NCI-H1436 (cell line): ENCODE data around the gene NT5E.
"Not testable (repeated sequence)": the region's sequence is repeated elsewhere in the genome, so short reads cannot be mapped to it uniquely, and the experiment has no call there.

ENCODE experiments used
- DNase-seq: peaks from one replicate; lab custom pipeline; 2025; lab: John Stamatoyannopoulos, UW

Gene NT5E

DNA sequence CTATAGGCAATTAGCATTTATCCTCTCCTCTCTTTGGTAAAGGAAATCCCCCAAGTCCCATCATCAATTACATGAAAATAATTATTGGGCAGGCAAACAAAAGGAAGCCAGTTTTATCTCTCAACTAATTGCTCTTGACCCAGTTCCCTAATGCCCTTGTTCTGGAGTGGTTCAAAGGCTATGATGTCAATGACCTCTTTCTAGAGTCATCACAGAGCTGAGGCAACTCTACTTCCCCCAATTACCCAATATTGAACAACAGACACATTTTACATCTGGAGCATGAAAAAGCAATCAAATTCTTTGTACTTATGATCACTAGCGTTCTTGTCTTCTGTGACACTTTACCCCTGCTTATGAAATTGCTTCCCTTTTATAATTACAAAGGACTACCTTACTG, 43.5 kb downstream of the NT5E start:
- DNase-seq: no peak

DNA sequence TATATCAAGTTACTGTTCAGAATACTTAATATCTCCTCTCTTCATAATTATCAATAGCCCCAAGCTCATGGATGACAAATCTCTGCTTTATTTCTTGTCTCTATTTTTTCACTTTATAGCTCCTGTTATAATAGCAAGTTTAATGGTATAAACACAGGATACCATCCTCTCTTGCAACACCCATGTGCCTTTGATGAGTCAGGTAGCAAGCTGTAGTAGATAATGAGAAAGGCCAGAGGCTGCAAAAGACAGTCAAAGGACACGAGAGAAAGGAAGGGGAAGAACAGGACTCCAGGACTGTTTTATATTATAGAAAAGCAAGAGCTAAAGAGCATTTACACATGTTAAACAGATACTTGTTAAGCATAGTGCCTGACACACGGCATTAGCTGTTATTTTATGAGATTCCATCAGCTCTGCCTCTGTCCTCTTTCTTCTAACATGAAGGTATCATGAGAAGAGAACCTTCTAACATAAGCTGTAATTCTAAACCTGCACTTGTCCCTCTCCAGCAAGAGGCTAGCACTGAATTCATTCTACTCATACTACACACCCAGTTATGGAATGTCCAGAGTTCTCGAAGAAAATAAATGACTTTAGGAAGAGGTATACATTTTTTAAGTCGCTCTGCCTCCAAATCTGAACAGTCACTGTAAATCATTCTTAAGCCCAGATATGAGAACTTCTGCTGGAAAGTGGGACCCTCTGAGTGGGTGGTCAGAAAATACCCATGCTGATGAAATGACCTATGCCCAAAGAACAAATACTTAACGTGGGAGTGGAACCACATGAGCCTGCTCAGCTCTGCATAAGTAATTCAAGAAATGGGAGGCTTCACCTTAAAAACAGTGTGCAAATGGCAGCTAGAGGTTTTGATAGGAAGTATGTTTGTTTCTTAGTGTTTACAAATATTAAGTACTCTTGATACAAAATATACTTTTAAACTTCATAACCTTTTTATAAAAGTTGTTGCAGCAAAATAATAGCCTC, 45.0 kb downstream of the NT5E start:
- no peak for DNase-seq

DNA sequence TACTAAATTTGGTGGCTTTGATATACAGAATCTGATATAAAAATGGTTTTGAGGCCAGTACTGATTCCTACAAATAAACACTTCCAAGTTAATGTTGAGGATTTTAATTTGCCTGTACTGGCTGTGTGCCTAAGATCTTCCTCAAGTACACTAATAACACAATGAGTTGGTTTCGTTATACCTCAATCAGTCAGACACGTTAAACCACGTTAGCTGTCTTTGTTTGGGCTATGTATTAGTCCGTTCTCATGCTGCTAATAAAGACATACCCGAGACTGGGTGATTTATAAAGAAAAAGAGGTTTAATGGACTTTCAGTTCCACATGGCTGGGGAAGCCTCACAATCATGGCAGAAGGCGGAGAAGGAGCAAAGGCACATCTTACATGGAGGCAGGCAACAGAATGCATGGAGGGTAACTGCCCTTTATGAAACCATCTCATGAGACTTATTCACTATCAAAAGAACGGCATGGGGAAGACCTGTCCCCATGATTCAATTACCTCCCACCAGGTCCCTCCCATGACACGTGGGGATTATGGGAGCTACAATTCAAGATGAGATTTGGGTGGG, 46.2 kb downstream of the NT5E start:
- no peak for DNase-seq

DNA sequence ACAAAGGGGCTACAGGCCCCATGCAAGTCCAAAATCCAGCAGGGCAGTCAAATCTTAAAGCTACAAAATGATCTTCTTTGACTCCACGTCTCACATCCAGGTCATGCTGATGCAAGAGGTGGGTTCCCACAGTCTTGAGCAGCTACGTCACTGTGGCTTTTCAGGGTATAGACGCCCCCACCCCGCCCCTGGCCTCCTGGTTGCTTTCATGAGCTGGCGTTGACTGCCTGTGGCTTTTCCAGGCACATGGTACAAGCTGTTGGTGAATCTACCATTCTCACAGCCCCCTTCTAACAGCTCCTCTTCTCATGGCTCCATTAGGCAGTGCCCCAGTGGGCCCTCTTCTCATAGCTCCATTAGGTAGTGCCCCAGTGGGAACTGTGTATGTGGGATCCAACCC, 47.0 kb downstream of the NT5E start:
- no peak for DNase-seq

DNA sequence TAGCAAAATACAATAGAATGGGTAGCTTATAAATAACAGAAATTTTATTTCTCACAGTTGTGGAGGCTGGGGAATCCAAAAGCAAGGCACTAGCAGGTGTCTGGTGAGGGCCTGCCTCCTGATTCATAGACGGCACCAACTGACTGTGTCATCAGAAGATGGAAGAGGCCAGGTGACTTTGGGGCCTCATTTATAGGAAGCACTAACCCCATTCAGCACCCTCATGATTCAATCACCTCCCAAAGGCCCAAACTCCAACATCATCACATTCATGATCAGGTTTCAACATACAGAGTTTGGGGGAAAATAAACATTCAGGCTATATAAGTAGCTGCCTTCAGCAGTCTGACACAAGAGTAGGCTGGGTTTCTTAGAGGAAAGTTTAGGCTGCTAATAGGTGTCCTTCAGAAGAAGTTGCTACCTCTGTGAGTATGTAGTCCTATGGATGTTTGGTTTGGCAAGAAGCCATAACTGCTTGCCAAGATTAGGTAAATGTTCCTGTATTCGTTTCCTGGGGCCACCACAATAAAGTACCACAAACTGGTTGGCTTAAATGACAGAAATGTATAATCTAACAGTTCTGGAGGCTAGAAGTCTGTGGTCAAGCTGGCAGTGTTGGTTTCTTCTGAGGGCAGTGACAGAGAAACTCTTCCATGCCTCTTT, 48.8 kb downstream of the NT5E start:
- no peak for DNase-seq

DNA sequence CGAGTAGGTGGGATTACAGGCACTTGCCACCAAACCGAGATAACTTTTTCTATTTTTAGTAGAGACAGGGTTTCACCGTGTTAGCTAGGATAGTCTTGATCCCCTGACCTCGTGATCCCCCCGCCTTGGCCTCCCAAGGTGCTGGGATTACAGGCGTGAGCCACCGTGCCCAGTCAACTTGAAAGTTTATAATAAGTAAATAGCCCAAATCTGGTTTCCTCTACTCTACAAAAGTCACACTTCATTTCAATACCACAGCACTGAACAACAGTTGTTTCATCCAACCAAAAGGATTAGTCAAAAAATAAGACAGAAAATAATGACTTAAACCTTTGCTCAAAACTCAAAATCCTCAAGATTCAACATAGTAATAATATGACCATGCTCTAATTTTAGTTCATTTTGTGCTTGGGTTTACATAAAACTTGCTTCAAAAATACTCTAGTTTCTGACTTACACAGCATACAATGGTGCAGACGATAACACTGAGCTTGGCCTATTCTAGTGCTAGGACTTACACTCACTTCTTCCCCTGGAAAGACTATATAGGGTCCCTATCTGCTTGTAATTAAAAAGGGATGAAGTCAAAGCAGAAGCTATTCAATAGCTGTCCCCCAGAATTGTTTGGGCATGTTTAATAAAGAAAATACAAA, 56.7 kb downstream of the NT5E start:
- no peak for DNase-seq

DNA sequence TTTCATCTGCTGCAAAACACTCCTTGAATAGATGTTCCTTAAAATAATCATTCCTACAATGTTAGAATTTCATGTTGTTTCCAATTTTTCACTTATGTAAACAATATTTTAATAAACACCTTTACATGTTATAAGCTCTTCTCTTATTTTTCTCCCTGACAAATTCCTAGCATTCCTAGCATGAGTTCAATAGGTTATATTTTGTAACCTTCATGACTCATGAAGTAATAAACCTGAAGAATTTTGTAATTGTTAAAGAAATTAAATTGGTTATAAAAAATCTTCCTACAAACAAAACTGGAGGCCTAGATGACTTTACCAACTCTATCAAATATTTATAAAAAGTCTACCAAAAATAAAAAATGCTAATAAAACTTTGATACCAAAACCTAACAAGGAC, 66.3 kb downstream of the NT5E start:
- no peak for DNase-seq

DNA sequence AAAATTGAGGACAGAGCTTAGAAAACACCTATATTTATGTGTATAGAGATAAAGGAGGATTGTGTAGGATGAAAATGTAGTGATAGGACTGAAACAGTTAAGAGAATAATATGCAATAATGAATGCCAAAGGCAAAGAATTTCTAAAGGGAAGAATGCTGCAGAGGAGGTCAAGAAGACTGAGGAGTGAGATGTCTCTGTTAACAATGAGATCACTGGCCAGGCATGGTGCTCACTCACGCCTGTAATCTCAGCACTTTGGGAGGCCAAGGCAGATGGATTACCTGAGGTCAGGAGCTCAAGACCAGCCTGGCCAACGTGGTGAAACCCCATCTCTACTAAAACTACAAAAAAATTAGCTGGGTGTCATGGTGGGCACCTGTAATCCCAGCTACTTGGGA, 74.4 kb downstream of the NT5E start:
- DNase-seq: not testable (repeated sequence)

DNA sequence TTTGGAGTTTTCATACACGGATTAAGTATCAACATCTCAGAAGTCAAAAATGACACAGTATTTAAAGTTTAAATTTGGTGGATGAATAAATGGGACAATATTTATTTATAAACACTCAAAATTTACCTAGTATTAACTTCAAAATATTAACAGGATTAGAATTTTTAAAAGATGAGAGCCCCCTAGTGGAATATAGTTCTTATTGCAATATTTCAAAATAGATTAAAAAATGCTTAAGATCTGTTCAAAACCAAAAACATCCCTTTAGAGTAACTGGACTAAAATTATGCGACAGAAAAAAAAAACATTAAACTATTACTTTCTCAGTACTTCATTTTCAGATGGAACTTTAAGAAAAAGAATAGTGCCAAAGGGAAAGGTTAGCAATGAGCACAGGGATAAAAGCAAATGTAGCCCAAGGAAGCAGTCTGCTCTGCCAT, 87.2 kb downstream of the NT5E start:
- DNase-seq: no peak

DNA sequence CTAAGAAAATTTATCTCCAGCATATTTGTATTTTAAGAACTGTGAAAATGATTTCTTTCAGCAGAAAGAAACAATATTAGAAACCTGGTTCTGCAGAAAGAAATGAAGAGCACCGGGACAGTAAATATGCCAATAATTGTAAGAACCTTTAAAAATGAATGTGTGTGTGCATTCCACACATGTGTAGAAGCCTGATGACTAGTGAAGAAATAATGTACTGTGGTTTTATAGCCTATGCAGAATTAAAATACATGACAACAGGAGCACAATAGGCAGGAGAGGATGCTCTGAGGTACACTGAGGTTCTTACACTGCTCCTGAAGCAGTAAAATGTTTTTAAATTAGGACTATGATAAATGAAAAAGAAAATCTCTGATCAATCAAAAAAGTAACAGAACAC, 94.9 kb downstream of the NT5E start:
- DNase-seq: no peak
